GM12872 (cell line): ENCODE results near the gene NUDCD2.

Source experiments
- TF ChIP-seq, protein P1 (sequence below): IDR thresholded peaks from 3 replicates; pipeline ENCODE4 v1.5.1; 2011; ENCODE audit warnings: low read depth, mild to moderate bottlenecking, low read length, moderate library complexity; ENCODE audit not compliant: insufficient read depth

Gene NUDCD2

DNA sequence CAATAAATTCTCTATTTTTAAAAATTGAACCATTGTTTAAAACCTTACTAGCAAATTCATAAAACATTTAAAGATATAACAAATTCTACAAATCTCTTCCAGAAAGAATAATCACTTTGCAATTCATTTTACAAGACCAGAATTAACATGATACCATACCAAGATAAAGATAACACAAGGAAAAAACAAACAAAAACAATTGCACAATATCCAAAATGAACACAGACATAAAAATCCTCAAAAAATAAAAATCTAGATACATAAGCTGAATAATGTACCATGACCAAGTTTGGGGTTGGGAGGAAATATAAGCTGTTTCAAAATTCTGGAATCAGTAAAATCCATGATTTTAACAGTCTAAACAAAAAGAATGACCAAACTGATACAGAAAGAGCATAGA is 11.4 kb downstream of the NUDCD2 start:
- TF ChIP-seq, protein P1, sequence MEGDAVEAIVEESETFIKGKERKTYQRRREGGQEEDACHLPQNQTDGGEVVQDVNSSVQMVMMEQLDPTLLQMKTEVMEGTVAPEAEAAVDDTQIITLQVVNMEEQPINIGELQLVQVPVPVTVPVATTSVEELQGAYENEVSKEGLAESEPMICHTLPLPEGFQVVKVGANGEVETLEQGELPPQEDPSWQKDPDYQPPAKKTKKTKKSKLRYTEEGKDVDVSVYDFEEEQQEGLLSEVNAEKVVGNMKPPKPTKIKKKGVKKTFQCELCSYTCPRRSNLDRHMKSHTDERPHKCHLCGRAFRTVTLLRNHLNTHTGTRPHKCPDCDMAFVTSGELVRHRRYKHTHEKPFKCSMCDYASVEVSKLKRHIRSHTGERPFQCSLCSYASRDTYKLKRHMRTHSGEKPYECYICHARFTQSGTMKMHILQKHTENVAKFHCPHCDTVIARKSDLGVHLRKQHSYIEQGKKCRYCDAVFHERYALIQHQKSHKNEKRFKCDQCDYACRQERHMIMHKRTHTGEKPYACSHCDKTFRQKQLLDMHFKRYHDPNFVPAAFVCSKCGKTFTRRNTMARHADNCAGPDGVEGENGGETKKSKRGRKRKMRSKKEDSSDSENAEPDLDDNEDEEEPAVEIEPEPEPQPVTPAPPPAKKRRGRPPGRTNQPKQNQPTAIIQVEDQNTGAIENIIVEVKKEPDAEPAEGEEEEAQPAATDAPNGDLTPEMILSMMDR = no peak

DNA sequence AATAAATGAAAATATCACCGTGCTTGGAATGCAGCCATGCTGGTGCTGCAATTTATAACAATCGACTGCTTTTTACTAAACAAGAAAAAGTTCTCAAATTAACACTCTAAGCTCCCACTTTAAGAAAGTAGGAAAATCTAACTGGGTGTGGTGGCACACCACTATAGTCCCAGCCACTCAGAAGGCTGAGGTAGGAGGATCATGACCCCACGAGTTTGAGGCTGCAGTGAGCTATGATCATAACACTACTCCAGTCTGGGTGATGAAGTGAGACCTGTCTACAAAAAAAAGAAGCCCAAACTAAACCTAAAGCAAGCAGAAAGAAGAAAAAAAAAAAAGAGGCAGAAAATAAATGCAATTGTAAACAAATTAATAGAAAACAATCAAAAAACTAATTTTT is 12.0 kb downstream of the NUDCD2 start:
- TF ChIP-seq, protein P1 = no peak

DNA sequence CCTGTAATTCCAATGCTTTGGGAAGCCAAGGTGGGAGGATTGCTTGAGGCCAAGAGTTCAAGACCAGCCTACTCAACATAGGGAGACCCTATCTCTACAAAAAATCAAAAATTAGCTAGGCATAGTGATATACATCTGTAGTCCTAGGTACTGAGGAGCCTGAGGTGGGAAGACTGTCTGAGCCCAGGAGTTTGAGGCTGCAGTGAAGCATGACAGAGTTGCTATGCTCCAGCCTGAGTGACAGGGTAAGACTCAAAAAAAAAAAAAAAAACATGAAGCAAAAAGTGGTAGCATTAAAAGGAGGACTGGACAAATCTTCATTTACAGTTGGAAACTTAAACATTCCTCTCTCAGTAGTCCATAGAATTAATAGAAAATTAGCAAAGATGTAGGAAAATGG is 12.7 kb downstream of the NUDCD2 start:
- TF ChIP-seq, protein P1 = no peak

DNA sequence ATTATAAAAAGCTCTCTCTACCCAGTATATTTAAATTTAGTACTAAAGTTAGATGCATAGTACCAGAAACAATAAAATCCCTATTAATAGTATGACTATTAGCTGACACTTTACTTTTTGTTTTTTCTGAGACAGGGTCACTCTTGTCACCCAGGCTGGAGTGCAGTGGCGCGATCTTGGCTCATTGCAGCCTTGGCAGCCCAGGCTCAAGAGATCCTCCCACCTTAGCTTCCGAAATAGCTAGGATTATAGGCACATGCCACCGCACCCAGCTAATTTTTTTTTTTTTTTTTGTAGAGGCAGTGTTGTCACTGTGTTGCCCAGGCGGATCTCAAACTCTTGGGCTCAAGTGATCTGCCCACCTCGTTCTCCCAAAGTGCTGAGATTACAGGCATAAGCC is 14.6 kb downstream of the NUDCD2 start:
- TF ChIP-seq, protein P1 = no peak

DNA sequence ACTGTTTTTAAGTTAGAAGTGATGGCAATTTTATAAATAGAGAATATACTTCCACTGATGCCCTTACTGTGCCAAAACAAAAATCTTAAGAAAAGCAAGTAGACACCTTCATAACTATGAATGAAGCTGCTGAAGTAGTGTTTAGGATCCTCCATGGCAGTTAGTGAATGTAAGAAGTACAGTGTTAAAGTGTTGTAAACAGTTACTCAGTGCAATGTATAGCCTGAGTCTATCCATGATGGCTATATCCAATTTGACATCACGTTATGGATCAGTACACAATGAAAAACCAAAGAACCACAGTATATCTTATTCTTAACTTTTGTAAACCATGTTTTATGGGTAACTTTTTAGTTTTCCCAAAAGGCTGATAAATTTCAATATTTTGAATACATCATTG is 15.4 kb downstream of the NUDCD2 start:
- TF ChIP-seq, protein P1 = no peak

DNA sequence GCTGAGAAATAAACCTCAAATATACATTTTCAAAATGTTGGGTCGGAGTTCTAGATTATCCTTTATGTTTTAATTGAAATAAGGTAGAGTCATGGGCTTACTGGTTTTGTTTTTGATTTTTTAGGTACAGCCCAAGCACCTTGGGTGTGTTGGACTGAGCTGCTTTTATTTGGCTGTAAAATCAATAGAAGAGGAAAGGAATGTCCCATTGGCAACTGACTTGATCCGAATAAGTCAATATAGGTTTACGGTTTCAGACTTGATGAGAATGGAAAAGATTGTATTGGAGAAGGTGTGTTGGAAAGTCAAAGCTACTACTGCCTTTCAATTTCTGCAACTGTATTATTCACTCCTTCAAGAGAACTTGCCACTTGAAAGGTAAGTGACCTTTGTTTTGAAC is 18.9 kb downstream of the NUDCD2 start:
- TF ChIP-seq, protein P1 = no peak

DNA sequence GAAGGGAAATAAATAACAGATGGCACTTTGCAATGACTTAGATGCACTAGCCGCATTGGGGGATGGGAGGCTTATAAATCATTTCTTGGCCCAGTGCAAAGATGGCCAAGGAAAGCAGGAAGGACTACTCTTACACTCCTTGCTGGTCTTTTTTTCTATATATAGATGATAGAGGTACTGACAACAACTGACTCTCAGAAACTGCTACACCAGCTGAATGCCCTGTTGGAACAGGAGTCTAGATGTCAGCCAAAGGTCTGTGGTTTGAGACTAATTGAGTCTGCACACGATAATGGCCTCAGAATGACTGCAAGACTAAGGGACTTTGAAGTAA is 20.8 kb downstream of the NUDCD2 start:
- TF ChIP-seq, protein P1 = no peak
